ENCODE measurements around the gene NPHP4.

The NPHP4 gene

GRCh38 chr1:5950201-5950895 lies 41.9 kb downstream of the NPHP4 start:
- CTCF ChIA-PET = no interaction called here
- TF ChIP-seq CTCF (conservative IDR thresholded peaks at IDR 0.05; ENCODE audit: low read depth) = no peak
- POLR2A ChIA-PET (ENCODE audit: low non-redundant PET) = no interaction called here
- H3K27ac ChIP-seq = no peak overlapping the region
- no peak for DNase-seq (ENCODE audit: low spot score)

GRCh38 chr1:5949761-5950100 lies 42.5 kb downstream of the NPHP4 start:
- ChIA-PET POLR2A (ENCODE audit: low non-redundant PET) (no interaction called here), CTCF (no interaction called here)
- no peak for DNase-seq (ENCODE audit: low spot score)
- TF ChIP-seq CTCF (conservative IDR thresholded peaks at IDR 0.05; ENCODE audit: low read depth) = no peak
- H3K27ac ChIP-seq = no peak overlapping the region

- DNase-seq (ENCODE audit: low spot score) = no peak
- no peak for TF ChIP-seq CTCF (conservative IDR thresholded peaks at IDR 0.05; ENCODE audit: low read depth)
- CTCF ChIA-PET = no interaction called here
- H3K27ac ChIP-seq = no peak overlapping the region
- POLR2A ChIA-PET (ENCODE audit: low non-redundant PET) = no interaction called here
Observed at GRCh38 chr1:5949085-5949760, 43.0 kb downstream of the NPHP4 start.

DNA sequence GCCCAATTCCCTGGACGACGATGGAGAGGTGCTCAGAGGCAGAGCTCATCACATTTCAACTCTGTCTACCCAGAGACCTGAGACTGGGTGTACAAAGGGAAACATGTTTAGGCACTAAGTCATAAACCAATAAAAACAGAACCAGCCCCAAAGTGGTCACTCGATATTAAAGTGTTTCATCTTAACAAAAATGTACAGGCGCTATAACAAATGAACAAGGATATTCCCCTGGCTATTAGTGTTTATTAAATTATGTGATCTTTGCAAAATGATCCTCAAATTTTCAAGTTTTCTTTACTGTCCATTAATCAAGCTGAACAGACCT lies 43.6 kb downstream of the NPHP4 start:
- no peak overlapping the region for H3K27ac ChIP-seq
- no peak for TF ChIP-seq CTCF (conservative IDR thresholded peaks at IDR 0.05; ENCODE audit: low read depth)
- ChIA-PET POLR2A (ENCODE audit: low non-redundant PET) (no interaction called here), CTCF (no interaction called here)
- DNase-seq (ENCODE audit: low spot score) = no peak

DNA sequence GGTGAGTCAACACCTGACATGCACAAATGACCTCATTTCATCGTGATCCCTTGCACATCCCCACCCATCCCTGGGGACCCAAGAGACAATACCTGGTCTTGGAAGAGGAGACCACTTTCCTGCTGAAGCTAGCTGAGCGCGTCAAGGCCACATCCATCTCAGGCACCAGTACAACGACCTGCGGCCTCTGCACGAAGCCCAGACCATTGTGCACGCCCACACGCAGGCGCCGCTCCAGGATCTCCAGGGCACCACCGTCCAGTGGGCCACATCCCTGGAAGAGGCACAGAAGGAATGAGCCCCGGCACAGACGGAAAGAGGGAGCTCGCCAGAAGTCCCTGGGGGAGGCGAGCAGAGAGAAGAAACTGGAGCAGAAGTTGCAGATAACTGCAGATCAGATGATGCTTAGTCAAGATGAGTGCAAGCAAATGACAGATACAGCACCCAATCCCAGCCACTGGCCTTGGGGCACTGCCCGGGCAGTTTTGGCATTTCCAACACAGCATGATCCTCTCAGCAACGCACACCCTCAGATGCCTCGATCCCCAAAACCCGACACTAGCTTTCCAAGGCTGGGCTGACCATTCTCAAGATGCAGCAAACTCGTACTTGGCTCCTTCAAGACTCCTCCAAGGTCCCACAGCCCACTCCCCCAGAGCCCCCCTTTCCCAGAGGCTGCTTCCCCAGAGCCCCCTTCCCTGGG lies 44.1 kb downstream of the NPHP4 start:
- no peak for TF ChIP-seq CTCF (conservative IDR thresholded peaks at IDR 0.05; ENCODE audit: low read depth)
- POLR2A ChIA-PET (ENCODE audit: low non-redundant PET) = no interaction called here
- CTCF ChIA-PET = no interaction called here
- no peak overlapping the region for H3K27ac ChIP-seq
- DNase-seq (ENCODE audit: low spot score) = no peak

- H3K27ac ChIP-seq = no peak overlapping the region
- POLR2A ChIA-PET (ENCODE audit: low non-redundant PET) = no interaction called here
- CTCF ChIA-PET = no interaction called here
- no peak for DNase-seq (ENCODE audit: low spot score)
- no peak for TF ChIP-seq CTCF (conservative IDR thresholded peaks at IDR 0.05; ENCODE audit: low read depth)
Observed at GRCh38 chr1:5947071-5947821, 45.0 kb downstream of the NPHP4 start.

All from RWPE1 (cell line).